IMR-90 (cell line): ENCODE results near the gene NR2F2. TPM values are rescaled to one million over a fixed set of nuclear protein-coding genes. Genes with fewer than 3 reads are reported as not detected.

Source experiments
- CEBPB ChIP-seq: IDR thresholded peaks from 2 replicates; pipeline ENCODE4 v1.6.1; 2012; ENCODE audit warnings: low read depth, low read length, improper control_type of control experiment
- FOS ChIP-seq: fragments of 150-350 bp; IDR thresholded peaks from 2 replicates; pipeline ENCODE4 v1.6.1; 2016; ENCODE audit warnings: low read depth, low read length
- POLR2A ChIP-seq: IDR thresholded peaks from 2 replicates; pipeline ENCODE4 v1.6.1; 2012; ENCODE audit warnings: mild to moderate bottlenecking, low read depth, low read length
- SMC3 ChIP-seq: fragments of 150-350 bp; IDR thresholded peaks from 2 replicates; pipeline ENCODE4 v1.6.1; 2016; ENCODE audit warnings: low read depth, mild to moderate bottlenecking, antibody characterized with exemption, low read length, moderate library complexity
- polyA plus RNA-seq, 3 experiments: library from polyadenylated mRNA; depleted of rRNA; stranded (reverse); fragments of >200 nt; gene quantifications; 2 replicates each; pipeline ENCODE4 v1.2.3, GENCODE V29; 2012; ENCODE audit warnings: low replicate concordance in 1 of 3
- total RNA-seq: library from RNA; depleted of rRNA; stranded (reverse); fragments of >200 nt; gene quantifications from 2 replicates; pipeline ENCODE4 v1.2.3, GENCODE V29; 2012

NR2F2 gene
- total and polyA plus RNA-seq, 2 of the 4 experiments (the other 2 are of a cell fraction): 20.3 to 161 TPM

DNA sequence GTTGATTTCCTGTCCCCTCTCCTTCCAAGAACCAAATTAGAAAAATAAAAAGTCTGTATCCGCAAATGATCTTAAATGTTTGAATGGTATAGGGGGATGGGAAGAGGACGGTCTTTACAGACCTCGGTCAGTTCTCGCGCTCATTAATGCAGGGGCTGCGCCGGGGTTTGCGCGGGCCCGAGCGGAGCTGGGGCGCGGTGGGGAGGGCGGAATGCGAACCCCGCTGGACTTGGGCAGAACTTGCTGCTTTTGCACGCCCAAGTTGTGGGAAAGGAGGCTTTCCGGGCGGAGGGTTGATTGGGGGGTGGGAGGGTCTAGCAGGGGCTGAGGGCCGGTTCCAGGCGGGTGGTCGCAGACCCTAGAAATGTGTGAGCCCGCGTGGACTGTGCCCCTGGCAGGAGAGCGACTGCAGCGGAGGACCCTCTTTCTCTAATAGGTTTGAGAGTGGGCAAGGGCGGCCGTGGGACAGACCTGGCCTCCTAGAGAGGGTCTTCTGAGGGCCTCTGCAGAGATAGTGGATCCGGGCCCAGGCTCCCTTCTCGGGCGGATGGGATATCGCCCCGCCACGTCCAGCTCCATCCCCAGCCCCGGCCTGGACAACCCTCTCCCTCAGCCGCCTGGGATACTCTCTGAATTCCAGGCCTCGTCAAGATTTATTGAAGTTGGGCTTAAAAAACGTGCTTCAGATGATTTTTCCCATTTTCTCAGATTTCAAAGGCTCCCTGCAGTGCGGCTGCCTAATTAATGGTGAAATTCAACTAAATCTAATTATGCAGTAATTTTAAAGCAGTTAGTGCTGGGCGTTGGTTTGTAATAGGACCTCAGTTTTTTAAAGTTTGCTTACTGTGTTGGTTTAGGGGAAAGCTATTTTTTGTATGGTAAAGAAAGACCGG is 11.3 kb downstream of the NR2F2 start (continued):
- TF ChIP-seq FOS (no peak), POLR2A (no peak), CEBPB (no peak), SMC3 (no peak)
